Parathyroid adenoma (tissue), 2 donors: Measurements from ENCODE around the gene UCP2.

ENCODE experiments used
- H2AFZ ChIP-seq: fragments of 300-600 bp; sonication (generic); one replicate; pipeline ENCODE4 v1.7.0; 2017; ENCODE audit warnings: antibody characterized with exemption, mild to moderate bottlenecking
- H3K27ac ChIP-seq: fragments of 300-600 bp; sonication (generic); one replicate; pipeline ENCODE4 v1.7.0; 2017
- H3K27me3 ChIP-seq: fragments of 300-600 bp; sonication (generic); one replicate; pipeline ENCODE4 v1.7.0; 2017; ENCODE audit warnings: low read length; ENCODE audit not compliant: control insufficient read depth, insufficient read depth
- H3K36me3 ChIP-seq: fragments of 300-600 bp; sonication (generic); one replicate; pipeline ENCODE4 v1.7.0; 2017; ENCODE audit warnings: low read length; ENCODE audit not compliant: control insufficient read depth, insufficient read depth
- H3K4me1 ChIP-seq: fragments of 300-600 bp; sonication (generic); one replicate; pipeline ENCODE4 v1.7.0; 2017; ENCODE audit warnings: control low read depth
- H3K4me2 ChIP-seq: fragments of 300-600 bp; sonication (generic); one replicate; pipeline ENCODE4 v1.7.0; 2017; ENCODE audit warnings: low read length
- H3K4me3 ChIP-seq: fragments of 300-600 bp; sonication (generic); one replicate; pipeline ENCODE4 v1.7.0; 2017; ENCODE audit warnings: low read depth, low read length
- H3K79me2 ChIP-seq: fragments of 300-600 bp; sonication (generic); one replicate; pipeline ENCODE4 v1.7.0; 2017; ENCODE audit warnings: control low read depth
- H3K9ac ChIP-seq: fragments of 300-600 bp; sonication (generic); one replicate; pipeline ENCODE4 v1.7.0; 2017; ENCODE audit warnings: mild to moderate bottlenecking
- H3K9me3 ChIP-seq: fragments of 300-600 bp; sonication (generic); one replicate; pipeline ENCODE4 v1.7.0; 2017; ENCODE audit warnings: low read length; ENCODE audit not compliant: control insufficient read depth
- CTCF ChIP-seq: fragments of 300-600 bp; sonication (generic); IDR thresholded peaks from one replicate; pipeline ENCODE4 v1.7.0; 2017; ENCODE audit warnings: antibody characterized with exemption, mild to moderate bottlenecking
- donor health status: primary hyperparathyroidism.

Gene UCP2

GRCh38 chr11:74023276-74023675 is 40.6 kb upstream of the UCP2 start:
- Histone ChIP-seq H3K4me2 (no peak overlapping the region), H3K79me2 (no peaks in the 10 kb centered on the region), H3K27me3 (no peaks in the 10 kb centered on the region), H3K9me3 (no peaks in the 10 kb centered on the region), H3K27ac (no peak overlapping the region), H3K9ac (no peak overlapping the region), H3K4me1 (no peaks in the 10 kb centered on the region), H3K4me3 (no peak overlapping the region), H3K36me3 (no peaks in the 10 kb centered on the region), H2AFZ (no peak overlapping the region)
- no peak for TF ChIP-seq CTCF

- Histone ChIP-seq H3K9me3 (no peaks in the 10 kb centered on the region), H3K4me1 (no peaks in the 10 kb centered on the region), H3K9ac (no peak overlapping the region), H3K36me3 (no peaks in the 10 kb centered on the region), H2AFZ (no peak overlapping the region), H3K27ac (no peak overlapping the region), H3K4me2 (no peak overlapping the region), H3K79me2 (no peaks in the 10 kb centered on the region), H3K27me3 (no peaks in the 10 kb centered on the region), H3K4me3 (no peak overlapping the region)
- TF ChIP-seq CTCF = no peak
These were observed 39.9 kb upstream of the UCP2 start for GRCh38 chr11:74022546-74022945.

- Histone ChIP-seq H3K27ac (no peak overlapping the region), H3K9ac (no peak overlapping the region), H3K36me3 (no peaks in the 10 kb centered on the region), H3K9me3 (no peaks in the 10 kb centered on the region), H3K27me3 (no peaks in the 10 kb centered on the region), H2AFZ (no peak overlapping the region), H3K4me2 (no peak overlapping the region), H3K4me1 (no peaks in the 10 kb centered on the region), H3K4me3 (no peak overlapping the region), H3K79me2 (no peaks in the 10 kb centered on the region)
- no peak for TF ChIP-seq CTCF
These were observed 39.4 kb upstream of the UCP2 start for GRCh38 chr11:74021998-74022397.

- TF ChIP-seq CTCF = no peak
- Histone ChIP-seq H3K36me3 (no peaks in the 10 kb centered on the region), H3K4me3 (no peak overlapping the region), H3K4me2 (no peak overlapping the region), H3K79me2 (no peaks in the 10 kb centered on the region), H3K27me3 (no peaks in the 10 kb centered on the region), H3K9ac (no peak overlapping the region), H3K9me3 (no peaks in the 10 kb centered on the region), H3K4me1 (no peaks in the 10 kb centered on the region), H2AFZ (no peak overlapping the region), H3K27ac (no peak overlapping the region)
These were observed 37.9 kb upstream of the UCP2 start for GRCh38 chr11:74020539-74020938.

- Histone ChIP-seq H2AFZ (no peak overlapping the region), H3K9me3 (no peaks in the 10 kb centered on the region)
These were observed 37.2 kb upstream of the UCP2 start for GRCh38 chr11:74019860-74020259.

More at GRCh38 chr11:74019860-74020259, 37.2 kb upstream of the UCP2 start:
- no peak for TF ChIP-seq CTCF
- Histone ChIP-seq H3K4me3 (no peak overlapping the region), H3K36me3 (no peaks in the 10 kb centered on the region), H3K79me2 (no peaks in the 10 kb centered on the region), H3K27ac (no peak overlapping the region), H3K27me3 (no peaks in the 10 kb centered on the region), H3K9ac (no peak overlapping the region), H3K4me2 (no peak overlapping the region), H3K4me1 (no peaks in the 10 kb centered on the region)
